ENCODE data around the gene CDCA3. TPM values are rescaled to one million over a fixed set of nuclear protein-coding genes. Genes with fewer than 3 reads are reported as not detected.
"Not testable (repeated sequence)": the region's sequence is repeated elsewhere in the genome, so short reads cannot be mapped to it uniquely, and the experiment has no call there.

CDCA3 gene
- total RNA-seq, 1 donor from 2014 or later: 1.1 TPM

GRCh38 chr12:6884539-6884938 is 33.5 kb upstream of the CDCA3 start:
- intact Hi-C loops (cut with DNase I): no loop called here
- DNase-seq: no peak
- Histone ChIP-seq H3K9me3 (no peaks in the 10 kb centered on the region), H3K4me1 (peaks cover 8% of the 10 kb centered on the region), H3K36me3 (peaks cover 16% of the 10 kb centered on the region), H3K27ac (no peak overlapping the region), H3K4me3 (no peak overlapping the region), H3K27me3 (no peaks in the 10 kb centered on the region)
- no peak for ATAC-seq
- no peak for TF ChIP-seq CTCF (IDR thresholded peaks at IDR 0.05)

- Histone ChIP-seq H3K27me3 (no peaks in the 10 kb centered on the region), H3K36me3 (peaks cover 16% of the 10 kb centered on the region), H3K27ac (no peak overlapping the region), H3K9me3 (no peaks in the 10 kb centered on the region), H3K4me1 (peaks cover 8% of the 10 kb centered on the region), H3K4me3 (no peak overlapping the region)
- DNase-seq (no peak), ATAC-seq (no peak)
- intact Hi-C loops (cut with DNase I): no loop called here
- TF ChIP-seq CTCF (IDR thresholded peaks at IDR 0.05): no peak
Observed at GRCh38 chr12:6883683-6884082, 32.6 kb upstream of the CDCA3 start.

GRCh38 chr12:6883252-6883651 is 32.2 kb upstream of the CDCA3 start:
- no peaks in the 10 kb centered on the region for H3K27me3 ChIP-seq
- no peak for ATAC-seq
- no peak for TF ChIP-seq CTCF (IDR thresholded peaks at IDR 0.05)
- peaks cover 16% of the 10 kb centered on the region for H3K36me3 ChIP-seq
- H3K9me3 ChIP-seq: no peaks in the 10 kb centered on the region
- no peak overlapping the region for H3K27ac ChIP-seq
- H3K4me3 ChIP-seq: no peak overlapping the region
- H3K4me1 ChIP-seq: peaks cover 8% of the 10 kb centered on the region
- no peak for DNase-seq
- intact Hi-C loops (cut with DNase I): no loop called here

GRCh38 chr12:6879824-6880223 is 28.7 kb upstream of the CDCA3 start:
- intact Hi-C loops (cut with DNase I): loop anchor here (10.0 kb wide), 1 partner anchor 55 kb away; no protein-coding TSS in a partner anchor
- H3K27ac ChIP-seq: peak overlapping the region; percentile 68
- not testable (repeated sequence) for H3K9me3 ChIP-seq, H3K27me3 ChIP-seq, H3K4me3 ChIP-seq, H3K4me1 ChIP-seq
- H3K36me3 ChIP-seq: peaks cover 21% of the 10 kb centered on the region
- ATAC-seq (peak; percentile 26), DNase-seq (peak; percentile 81)

- Histone ChIP-seq H3K4me1 (peaks cover 27% of the 10 kb centered on the region), H3K27ac (peak overlapping the region; percentile 89), H3K4me3 (peak overlapping the region; percentile 96), H3K36me3 (peaks cover 33% of the 10 kb centered on the region)
- not testable (repeated sequence) for ATAC-seq, H3K9me3 ChIP-seq, DNase-seq, H3K27me3 ChIP-seq
- intact Hi-C loops (cut with DNase I): loop anchor here (10.0 kb wide), 1 partner anchor 61 kb away; no protein-coding TSS in a partner anchor
Observed at GRCh38 chr12:6874015-6874368, 22.9 kb upstream of the CDCA3 start.

GRCh38 chr12:6873094-6874014 is 22.3 kb upstream of the CDCA3 start, which contains the start of gene SPSB2:
TSS of gene SPSB2 (minus strand) at chr12:6873303. CDS start at chr12:6872901, 402 bp downstream.
- Histone ChIP-seq H3K27me3 (no peaks in the 10 kb centered on the region), H3K27ac (peak within 1 kb of the TSS; percentile 89), H3K36me3 (peaks cover 33% of the 10 kb centered on the region), H3K4me1 (peaks cover 34% of the 10 kb centered on the region), H3K4me3 (peak within 1 kb of the TSS; percentile 96), H3K9me3 (no peaks in the 10 kb centered on the region)
- DNase-seq (peak; percentile 100), ATAC-seq (peak; percentile 94)
- intact Hi-C loops (cut with DNase I): loop anchor here (10.0 kb wide), 1 partner anchor 61 kb away; no protein-coding TSS in a partner anchor
- TF ChIP-seq CTCF (IDR thresholded peaks at IDR 0.05): no peak

All from upper lobe of right lung (tissue), 1 donor.